ENCODE results near the gene CCNL1.

DNA sequence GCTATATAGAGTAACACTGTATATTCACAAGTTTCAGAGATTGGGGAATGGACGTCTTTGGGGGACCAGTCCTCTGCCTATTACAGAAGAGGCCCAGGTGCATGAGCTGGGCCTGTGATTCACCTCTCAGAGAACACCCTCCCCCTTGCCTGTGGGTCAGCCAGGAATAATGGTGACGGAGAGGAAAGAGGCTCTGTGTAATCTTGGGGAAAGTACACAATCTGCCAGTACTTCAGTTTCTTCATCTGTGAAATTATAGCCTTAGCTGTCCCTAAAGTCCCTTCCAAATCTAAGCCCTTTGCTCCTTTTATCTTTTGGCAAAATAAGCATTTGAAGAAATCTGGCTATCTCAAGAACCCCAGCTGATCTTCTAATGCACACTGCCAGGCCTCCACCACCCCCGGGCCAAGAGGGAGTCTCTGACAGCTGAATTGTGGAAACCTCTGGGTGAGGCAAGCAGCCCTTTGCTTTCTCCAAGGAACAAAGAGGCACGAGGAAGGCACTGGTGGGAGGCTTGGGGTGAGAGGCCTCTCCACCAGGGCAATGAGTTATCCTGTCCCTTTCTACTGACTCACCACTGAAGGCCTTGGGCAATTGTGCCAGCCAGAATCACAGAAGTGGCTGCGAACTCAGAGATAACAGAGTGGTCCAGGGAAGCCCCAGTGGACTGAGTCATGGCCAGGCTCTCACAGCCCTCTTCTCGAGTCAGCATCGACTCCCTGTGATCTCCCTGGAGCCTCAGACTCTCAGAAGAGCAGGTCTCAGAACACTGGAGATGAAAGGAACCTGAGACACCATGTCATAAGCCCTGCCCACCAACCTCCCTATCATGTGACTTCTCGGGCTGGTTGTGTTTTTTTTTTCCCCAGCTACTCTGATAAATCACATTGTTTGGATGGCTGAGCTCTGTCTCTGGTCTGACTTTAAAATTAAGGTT, 31.8 kb downstream of the CCNL1 start:
- TF ChIP-seq, protein P1, sequence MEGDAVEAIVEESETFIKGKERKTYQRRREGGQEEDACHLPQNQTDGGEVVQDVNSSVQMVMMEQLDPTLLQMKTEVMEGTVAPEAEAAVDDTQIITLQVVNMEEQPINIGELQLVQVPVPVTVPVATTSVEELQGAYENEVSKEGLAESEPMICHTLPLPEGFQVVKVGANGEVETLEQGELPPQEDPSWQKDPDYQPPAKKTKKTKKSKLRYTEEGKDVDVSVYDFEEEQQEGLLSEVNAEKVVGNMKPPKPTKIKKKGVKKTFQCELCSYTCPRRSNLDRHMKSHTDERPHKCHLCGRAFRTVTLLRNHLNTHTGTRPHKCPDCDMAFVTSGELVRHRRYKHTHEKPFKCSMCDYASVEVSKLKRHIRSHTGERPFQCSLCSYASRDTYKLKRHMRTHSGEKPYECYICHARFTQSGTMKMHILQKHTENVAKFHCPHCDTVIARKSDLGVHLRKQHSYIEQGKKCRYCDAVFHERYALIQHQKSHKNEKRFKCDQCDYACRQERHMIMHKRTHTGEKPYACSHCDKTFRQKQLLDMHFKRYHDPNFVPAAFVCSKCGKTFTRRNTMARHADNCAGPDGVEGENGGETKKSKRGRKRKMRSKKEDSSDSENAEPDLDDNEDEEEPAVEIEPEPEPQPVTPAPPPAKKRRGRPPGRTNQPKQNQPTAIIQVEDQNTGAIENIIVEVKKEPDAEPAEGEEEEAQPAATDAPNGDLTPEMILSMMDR (IDR thresholded peaks at IDR 0.05; ENCODE audit: insufficient read depth, low read length), result no peak
- no peak for TF ChIP-seq GABPA (IDR thresholded peaks at IDR 0.05; ENCODE audit: low read depth)
